Measurements from ENCODE around the gene POLR2A.

DNA sequence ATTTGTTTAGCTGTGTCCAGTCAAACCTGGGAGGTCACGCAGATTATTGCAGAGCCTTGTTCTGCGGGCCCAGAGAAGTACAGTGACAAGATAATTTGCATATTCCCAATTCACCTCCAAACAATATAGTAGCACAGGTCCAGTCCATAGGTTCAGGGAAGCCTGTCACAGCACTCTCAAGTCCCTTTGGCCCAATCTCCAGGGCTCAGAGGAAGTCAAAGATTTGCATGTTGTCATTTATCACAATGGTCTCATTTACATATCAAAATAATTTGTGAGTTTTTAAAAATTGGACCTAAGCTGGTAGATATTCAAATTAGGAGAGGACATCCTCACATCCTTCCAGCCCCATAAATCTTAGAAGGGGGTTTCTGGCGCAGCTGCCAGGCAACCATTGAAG lies 16.7 kb upstream of the POLR2A start:
- TF ChIP-seq, protein P1, sequence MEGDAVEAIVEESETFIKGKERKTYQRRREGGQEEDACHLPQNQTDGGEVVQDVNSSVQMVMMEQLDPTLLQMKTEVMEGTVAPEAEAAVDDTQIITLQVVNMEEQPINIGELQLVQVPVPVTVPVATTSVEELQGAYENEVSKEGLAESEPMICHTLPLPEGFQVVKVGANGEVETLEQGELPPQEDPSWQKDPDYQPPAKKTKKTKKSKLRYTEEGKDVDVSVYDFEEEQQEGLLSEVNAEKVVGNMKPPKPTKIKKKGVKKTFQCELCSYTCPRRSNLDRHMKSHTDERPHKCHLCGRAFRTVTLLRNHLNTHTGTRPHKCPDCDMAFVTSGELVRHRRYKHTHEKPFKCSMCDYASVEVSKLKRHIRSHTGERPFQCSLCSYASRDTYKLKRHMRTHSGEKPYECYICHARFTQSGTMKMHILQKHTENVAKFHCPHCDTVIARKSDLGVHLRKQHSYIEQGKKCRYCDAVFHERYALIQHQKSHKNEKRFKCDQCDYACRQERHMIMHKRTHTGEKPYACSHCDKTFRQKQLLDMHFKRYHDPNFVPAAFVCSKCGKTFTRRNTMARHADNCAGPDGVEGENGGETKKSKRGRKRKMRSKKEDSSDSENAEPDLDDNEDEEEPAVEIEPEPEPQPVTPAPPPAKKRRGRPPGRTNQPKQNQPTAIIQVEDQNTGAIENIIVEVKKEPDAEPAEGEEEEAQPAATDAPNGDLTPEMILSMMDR (IDR thresholded peaks at IDR 0.05), result no peak
- no peak for TF ChIP-seq POLR2AphosphoS5 (IDR thresholded peaks at IDR 0.05)

Data from stomach (tissue), 4 donors.